Endothelial cell of umbilical vein (primary cell): ENCODE data around the gene USP46. TPM values are rescaled to one million over a fixed set of nuclear protein-coding genes. Genes with fewer than 3 reads are reported as not detected.

ENCODE experiments used
- BruUV-seq: library from RNA; stranded (reverse); fragments of 400-500 nt; replicated peaks from 2 replicates; lab custom pipeline; 2021; lab: Mats Ljungman, UMichigan
- CTCF ChIA-PET: fragments of 300-600, 350-600 bp; sonication (Branson Sonifier 250); formaldehyde crosslinking; loops from one replicate; lab custom pipeline; 2021; ENCODE audit warnings: antibody characterized with exemption, inconsistent platforms; lab: Charles Lee
- POLR2A ChIA-PET: fragments of 300-600, 350-600 bp; sonication (Branson Sonifier 250); formaldehyde crosslinking; loops from one replicate; lab custom pipeline; 2021; ENCODE audit warnings: antibody characterized with exemption, inconsistent platforms; lab: Charles Lee
- DNase-seq: peaks from one replicate; pipeline ENCODE4 v3.0.0-alpha.2; 2011; ENCODE audit warnings: low read depth, low spot score
- FAIRE-seq: peaks from 2 replicates; lab custom pipeline; 2011; peaks lifted over from hg19 to GRCh38; lab: Jason Lieb, UNC
- H2AFZ ChIP-seq: 2 replicates; pipeline ENCODE4 v1.6.0; 2012; ENCODE audit warnings: low read depth, low read length, control low read depth, inconsistent platforms
- H3K27ac ChIP-seq: 2 replicates; pipeline ENCODE4 v1.5.1; 2011; ENCODE audit warnings: low read depth, mild to moderate bottlenecking, control low read depth, low read length, moderate library complexity; ENCODE audit not compliant: insufficient read depth
- H3K27me3 ChIP-seq, 2 experiments: 2 replicates each; pipeline versions ENCODE4 v1.6.0 to v1.6.1; 2011; ENCODE audit warnings: low read length in 2 of 2, mixed read lengths in 1 of 2; ENCODE audit not compliant: control insufficient read depth in 2 of 2, insufficient read depth in 2 of 2
- H3K36me3 ChIP-seq, 2 experiments: 2 replicates in 1 of 2; 3 replicates in 1 of 2; pipeline ENCODE4 v1.5.1; 2011; ENCODE audit warnings: low read length in 2 of 2, mild to moderate bottlenecking in 1 of 2, moderate library complexity in 1 of 2; ENCODE audit not compliant: control insufficient read depth in 2 of 2, insufficient read depth in 2 of 2; ENCODE audit errors: extremely low read depth in 1 of 2
- H3K4me1 ChIP-seq: 3 replicates; pipeline ENCODE4 v1.5.1; 2011; ENCODE audit warnings: mild to moderate bottlenecking, low read length; ENCODE audit not compliant: control insufficient read depth, insufficient read depth; ENCODE audit errors: extremely low read depth
- H3K4me2 ChIP-seq: 2 replicates; pipeline ENCODE4 v1.6.1; 2011; ENCODE audit warnings: low read length, control low read depth, mixed read lengths; ENCODE audit not compliant: insufficient read depth
- H3K4me3 ChIP-seq, 3 experiments: fragments of 200-600 bp in 1 of 3; sonication (generic), shearing (Covaris generic) in 1 of 3; replicated peaks in 1 of 3; 2 replicates each; pipeline ENCODE4 v1.5.1; 2011 to 2016; ENCODE audit warnings: control low read depth in 3 of 3, low read length in 3 of 3, mild to moderate bottlenecking in 2 of 3, inconsistent platforms in 1 of 3, low read depth in 1 of 3, moderate library complexity in 1 of 3; ENCODE audit not compliant: insufficient read depth in 1 of 3
- H3K79me2 ChIP-seq: 2 replicates; pipeline ENCODE4 v1.6.0; 2012; ENCODE audit warnings: low read length, inconsistent platforms; ENCODE audit not compliant: control insufficient read depth, insufficient read depth
- H3K9ac ChIP-seq: replicated peaks from 2 replicates; pipeline ENCODE3; 2011; ENCODE audit warnings: low read length, control low read depth; ENCODE audit not compliant: insufficient read depth; ENCODE audit errors: extremely low read depth
- H3K9me1 ChIP-seq: replicated peaks from 3 replicates; pipeline ENCODE4 v1.6.0; 2011; ENCODE audit warnings: mild to moderate bottlenecking, low read length; ENCODE audit not compliant: control insufficient read depth, insufficient read depth; ENCODE audit errors: extremely low read depth
- H3K9me3 ChIP-seq: replicated peaks from 2 replicates; pipeline ENCODE4 v1.5.1; 2012; ENCODE audit warnings: low read length, inconsistent platforms; ENCODE audit not compliant: control insufficient read depth, insufficient read depth
- H4K20me1 ChIP-seq: replicated peaks from 2 replicates; pipeline ENCODE3; 2011; ENCODE audit warnings: mild to moderate bottlenecking, low read length; ENCODE audit not compliant: control insufficient read depth, insufficient read depth; ENCODE audit errors: extremely low read depth
- CTCF ChIP-seq, 2 donors: IDR thresholded peaks; 1 replicate in 1 of 2; 2 replicates in 1 of 2; pipeline ENCODE4 v1.5.1; 2011; ENCODE audit warnings: low read length in 2 of 2, mild to moderate bottlenecking in 2 of 2, moderate library complexity in 2 of 2, control low read depth in 1 of 2, inconsistent platforms in 1 of 2, low read depth in 1 of 2; ENCODE audit not compliant: insufficient read depth in 1 of 2; ENCODE audit errors: extremely low read depth in 1 of 2
- EZH2 ChIP-seq: IDR thresholded peaks from 2 replicates; pipeline ENCODE4 v1.6.1; 2012; ENCODE audit warnings: borderline replicate concordance, low read depth, mild to moderate bottlenecking, moderate library complexity, low read length, inconsistent platforms; ENCODE audit not compliant: severe bottlenecking
- FOS ChIP-seq: IDR thresholded peaks from 2 replicates; pipeline ENCODE4 v1.6.1; 2011; ENCODE audit warnings: mild to moderate bottlenecking, low read length, moderate library complexity, borderline replicate concordance; ENCODE audit not compliant: insufficient read depth
- GATA2 ChIP-seq: IDR thresholded peaks from 2 replicates; pipeline ENCODE4 v1.7.0; 2011; ENCODE audit warnings: low read depth, mild to moderate bottlenecking, moderate library complexity, mixed read lengths, low read length; ENCODE audit not compliant: insufficient read length, insufficient read depth
- JUN ChIP-seq: IDR thresholded peaks from 2 replicates; pipeline ENCODE4 v1.6.1; 2011; ENCODE audit warnings: borderline replicate concordance, low read depth; ENCODE audit not compliant: insufficient read length, insufficient read depth
- MAX ChIP-seq: IDR thresholded peaks from 2 replicates; pipeline ENCODE4 v1.6.1; 2011; ENCODE audit not compliant: insufficient read depth, insufficient read length
- MYC ChIP-seq: IDR thresholded peaks from one replicate; pipeline ENCODE4 v1.6.1; 2011; ENCODE audit warnings: mild to moderate bottlenecking, low read depth, low read length
- POLR2A ChIP-seq: IDR thresholded peaks from 2 replicates; pipeline ENCODE4 v1.6.1; 2012; ENCODE audit warnings: low read depth, mild to moderate bottlenecking, control low read depth, low read length
- POLR2AphosphoS5 ChIP-seq: IDR thresholded peaks from 2 replicates; pipeline ENCODE4 v1.6.1; 2012; ENCODE audit warnings: low read depth, mild to moderate bottlenecking, control low read depth, low read length, moderate library complexity; ENCODE audit not compliant: insufficient read depth
- dilution Hi-C: fragments of 300-500 bp; cut with MboI; formaldehyde crosslinking; loops from one replicate; pipeline ENCODE4 v1.15.0; 2019; ENCODE audit warnings: low sequenced_read_pairs; ENCODE audit not compliant: extremely low pct_ligation_motif_present
- intact Hi-C: fragments of 100-400 bp; cut with micrococcal nuclease; formaldehyde crosslinking; loops from one replicate; pipeline ENCODE4 v1.10.0; 2022
- polyA plus RNA-seq, 4 experiments: library from polyadenylated mRNA; depleted of rRNA in 3 of 4; stranded (reverse) in 3 of 4; unstranded in 1 of 4; fragments of >200 nt; gene quantifications; 2 replicates each; pipeline versions ENCODE4 v1.2.1 to v1.2.3, GENCODE V29; 2011 to 2012; ENCODE audit warnings: missing spikeins in 1 of 4
- total RNA-seq: library from RNA; stranded (reverse); gene quantifications from 2 replicates; pipeline ENCODE4 v1.2.3, GENCODE V29; 2021

The USP46 gene
- total and polyA plus RNA-seq, 2 donors (not counting 3 experiments of a cell fraction or from before 2014, with no cell fraction given), result 5.2 to 23.7 TPM

- no peak overlapping the region for H2AFZ ChIP-seq
- ChIA-PET POLR2A (no interaction called here), CTCF (interaction anchor here (0.8 to 1.3 kb wide), 3 partner anchors 23 to 293 kb away, joined by 3 read pairs; no protein-coding TSS in a partner anchor)
- H3K27me3 ChIP-seq, result peaks cover 2 to 5% of the 10 kb centered on the region in 2 experiments
- no peaks in the 10 kb centered on the region for H3K9me1 ChIP-seq
- TF ChIP-seq MAX (no peak), POLR2AphosphoS5 (no peak), MYC (no peak)
- H4K20me1 ChIP-seq, result no peaks in the 10 kb centered on the region
- no peaks in the 10 kb centered on the region for H3K9me3 ChIP-seq
- H3K4me2 ChIP-seq, result no peak overlapping the region
- intact Hi-C loops, result no loop called here
- H3K4me3 ChIP-seq, result no peak overlapping the region
- DNase-seq, result no peak
- no peak for FAIRE-seq
- no peak overlapping the region for H3K9ac ChIP-seq
- no peak overlapping the region for H3K27ac ChIP-seq
- no peaks in the 10 kb centered on the region for H3K4me1 ChIP-seq
- no peaks in the 10 kb centered on the region for H3K79me2 ChIP-seq
- dilution Hi-C loops, result no loop called here
- no peaks in the 10 kb centered on the region for H3K36me3 ChIP-seq
- BruUV-seq, result no TSS peak
These were observed 30.0 kb upstream of the USP46 start for GRCh38 chr4:52689096-52689495.

- Histone ChIP-seq H3K79me2 (no peaks in the 10 kb centered on the region), H3K27ac (no peak overlapping the region), H3K36me3 (no peaks in the 10 kb centered on the region), H2AFZ (no peak overlapping the region), H3K9me1 (no peaks in the 10 kb centered on the region), H3K4me2 (no peak overlapping the region), H3K27me3 (peaks cover 0 to 7% of the 10 kb centered on the region in 2 experiments), H4K20me1 (no peaks in the 10 kb centered on the region), H3K4me3 (no peak overlapping the region), H3K9me3 (no peaks in the 10 kb centered on the region), H3K9ac (no peak overlapping the region), H3K4me1 (no peaks in the 10 kb centered on the region)
- POLR2A ChIA-PET, result no interaction called here
- FAIRE-seq (no peak), DNase-seq (no peak)
- TF ChIP-seq EZH2 (no peak), POLR2AphosphoS5 (no peak), MAX (no peak), GATA2 (no peak), CTCF (IDR thresholded peaks at IDR 0.05; ENCODE audit: extremely low read depth in 1 of 2, insufficient read depth in 1 of 2, low read depth in 1 of 2, low read length in 2 of 2) (no peak), FOS (no peak), POLR2A (no peak), MYC (no peak), JUN (no peak)
- intact Hi-C loops (no loop called here), dilution Hi-C loops (no loop called here)
- CTCF ChIA-PET, result no interaction called here
- no TSS peak for BruUV-seq
These were observed 28.6 kb upstream of the USP46 start for GRCh38 chr4:52687696-52688095.
